Upper lobe of left lung (tissue), 6 donors: ENCODE data around the gene ACAP2. TPM values are rescaled to one million over a fixed set of nuclear protein-coding genes. Genes with fewer than 3 reads are reported as not detected.
"Not testable (repeated sequence)": the region's sequence is repeated elsewhere in the genome, so short reads cannot be mapped to it uniquely, and the experiment has no call there.

Experiments used
- ATAC-seq, 2 donors: fragments of 200-7000 bp; cut with Tn5 transposase; one replicate each; pipeline ENCODE4 v1.9.1; 2022; ENCODE audit warnings: mild to moderate bottlenecking in 2 of 2, moderate library complexity in 2 of 2; ENCODE audit not compliant: low FRiP score in 2 of 2
- DNase-seq, 2 donors: peaks; one replicate each; pipeline ENCODE4 v3.0.0-alpha.2; 2019 to 2020
- H3K27ac ChIP-seq, 4 donors: fragments of 200-600 bp; sonication (generic); one replicate each; pipeline ENCODE4 v1.5.1; 2016 to 2019
- H3K27me3 ChIP-seq, 4 donors: fragments of 200-600 bp; sonication (generic); one replicate each; pipeline ENCODE4 v1.5.1; 2017 to 2019
- H3K36me3 ChIP-seq, 4 donors: fragments of 200-600 bp; sonication (generic); one replicate each; pipeline ENCODE4 v1.5.1; 2016 to 2019
- H3K4me1 ChIP-seq, 4 donors: fragments of 200-600 bp; sonication (generic); one replicate each; pipeline ENCODE4 v1.5.1; 2018 to 2019
- H3K4me3 ChIP-seq, 4 donors: fragments of 200-600 bp; sonication (generic); one replicate each; pipeline ENCODE4 v1.5.1; 2017 to 2019; ENCODE audit warnings: mild to moderate bottlenecking in 2 of 4, moderate library complexity in 1 of 4
- H3K9me3 ChIP-seq, 4 donors: fragments of 200-600 bp; sonication (generic); one replicate each; pipeline ENCODE4 v1.5.1; 2018 to 2019
- CTCF ChIP-seq, 6 experiments: fragments of 450-650 bp in 4 of 6; fragments of 200-600 bp in 2 of 6; sonication (generic) in 2 of 6; IDR thresholded peaks; one replicate each; pipeline ENCODE4 v1.5.1; 2016 to 2019; ENCODE audit warnings: antibody characterized with exemption in 6 of 6
- EP300 ChIP-seq, 4 donors: sonication (generic); formaldehyde crosslinking; IDR thresholded peaks; one replicate each; pipeline ENCODE4 v1.5.1; 2017; ENCODE audit warnings: antibody characterized with exemption in 4 of 4, control low read depth in 2 of 4
- POLR2A ChIP-seq, 4 donors: fragments of 450-650 bp; IDR thresholded peaks; one replicate each; pipeline ENCODE4 v1.5.1; 2016 to 2017; ENCODE audit warnings: antibody characterized with exemption in 4 of 4, mild to moderate bottlenecking in 2 of 4
- POLR2AphosphoS5 ChIP-seq, 2 donors: sonication (generic); formaldehyde crosslinking; IDR thresholded peaks; one replicate each; pipeline ENCODE4 v1.5.1; 2017; ENCODE audit warnings: antibody characterized with exemption in 2 of 2
- WGBS, 2 donors: methylation state at CpG; one replicate each; pipeline ENCODE4 v1.1.5; 2017 to 2018; 5-methylcytosine and 5-hydroxymethylcytosine counted together
- total RNA-seq, 6 donors: library from RNA; depleted of rRNA in 4 of 6; stranded (reverse); fragments of >200 nt in 4 of 6; gene quantifications; one replicate each; pipeline versions ENCODE4 v1.1.0 to v1.2.1, GENCODE V29; 2016 to 2021
- donor health status: DM: no; HTN: no; CAD: no; lungs with moderate emphysema.
- donor health status: DM: no; HTN: yes; CAD: no; lungs with severe emphysema.

ACAP2 gene
- total RNA-seq, 6 donors from 2014 or later, result 30.6 to 75.2 (median 52.3) TPM

GRCh38 chr3:195302431-195302830 is 140.4 kb downstream of the ACAP2 start:
- Histone ChIP-seq H3K27ac (no peak overlapping the region), H3K9me3 (no peaks in the 10 kb centered on the region), H3K4me3 (no peak overlapping the region), H3K4me1 (no peaks in the 10 kb centered on the region), H3K27me3 (no peaks in the 10 kb centered on the region), H3K36me3 (peaks cover 0 to 51% (median 22%) of the 10 kb centered on the region in 4 donors)
- TF ChIP-seq EP300 (IDR thresholded peaks at IDR 0.05) (no peak), CTCF (IDR thresholded peaks at IDR 0.05) (no peak), POLR2AphosphoS5 (IDR thresholded peaks at IDR 0.05) (no peak), POLR2A (IDR thresholded peaks at IDR 0.05) (no peak)
- 90 to 91% methylated on average over 3 of the region's 3 CpGs for WGBS, 2 donors
- DNase-seq, result no peak
- ATAC-seq, result no peak

GRCh38 chr3:195297446-195297845 is 145.4 kb downstream of the ACAP2 start:
- Histone ChIP-seq H3K4me3 (no peak overlapping the region), H3K27me3 (no peaks in the 10 kb centered on the region), H3K36me3 (peaks cover 0 to 58% (median 24%) of the 10 kb centered on the region in 4 donors), H3K27ac (no peak overlapping the region), H3K9me3 (no peaks in the 10 kb centered on the region), H3K4me1 (no peaks in the 10 kb centered on the region)
- ATAC-seq (no peak), DNase-seq (no peak)
- TF ChIP-seq EP300 (IDR thresholded peaks at IDR 0.05) (no peak), CTCF (IDR thresholded peaks at IDR 0.05) (no peak), POLR2AphosphoS5 (IDR thresholded peaks at IDR 0.05) (no peak), POLR2A (IDR thresholded peaks at IDR 0.05) (no peak)

GRCh38 chr3:195296662-195297061 is 146.2 kb downstream of the ACAP2 start:
- ATAC-seq, result no peak
- H3K4me1 ChIP-seq, result no peaks in the 10 kb centered on the region
- 90 to 94% methylated on average over 1 of the region's 1 CpG for WGBS, 2 donors
- H3K27me3 ChIP-seq, result no peaks in the 10 kb centered on the region
- H3K4me3 ChIP-seq, result no peak overlapping the region
- TF ChIP-seq POLR2AphosphoS5 (IDR thresholded peaks at IDR 0.05) (no peak), EP300 (IDR thresholded peaks at IDR 0.05) (no peak), CTCF (IDR thresholded peaks at IDR 0.05) (no peak), POLR2A (IDR thresholded peaks at IDR 0.05) (no peak)
- no peak overlapping the region for H3K27ac ChIP-seq
- H3K36me3 ChIP-seq, result peaks cover 0 to 59% (median 27%) of the 10 kb centered on the region in 4 donors
- DNase-seq, result no peak
- H3K9me3 ChIP-seq, result no peaks in the 10 kb centered on the region

- no peak for DNase-seq
- peaks cover 6 to 85% (median 33%) of the 10 kb centered on the region in 4 donors for H3K36me3 ChIP-seq
- peaks cover 0 to 1% (median 0%) of the 10 kb centered on the region in 4 donors for H3K27me3 ChIP-seq
- H3K9me3 ChIP-seq, result no peaks in the 10 kb centered on the region
- H3K27ac ChIP-seq, result no peak overlapping the region
- ATAC-seq, result no peak
- no peak overlapping the region for H3K4me3 ChIP-seq
- TF ChIP-seq POLR2A (IDR thresholded peaks at IDR 0.05), result no peak
- no peak for TF ChIP-seq CTCF (IDR thresholded peaks at IDR 0.05)
- no peak for TF ChIP-seq EP300 (IDR thresholded peaks at IDR 0.05)
- WGBS, 2 donors, result 95 to 100% methylated on average over 1 of the region's 1 CpG
- H3K4me1 ChIP-seq, result no peaks in the 10 kb centered on the region
Measured at GRCh38 chr3:195291121-195291520, 151.7 kb downstream of the ACAP2 start.

GRCh38 chr3:195290643-195291042 is 152.2 kb downstream of the ACAP2 start:
- H3K4me1 ChIP-seq, result not testable (repeated sequence)
- peaks cover 6 to 89% (median 36%) of the 10 kb centered on the region in 4 donors for H3K36me3 ChIP-seq
- 97 to 99% methylated on average over 5 of the region's 5 CpGs for WGBS, 2 donors

More at GRCh38 chr3:195290643-195291042, 152.2 kb downstream of the ACAP2 start:
- H3K9me3 ChIP-seq, H3K27ac ChIP-seq, H3K4me3 ChIP-seq, H3K27me3 ChIP-seq, ATAC-seq, DNase-seq: not testable (repeated sequence)
